GM12873 (cell line): ENCODE results near the gene PAPSS2.

Source experiments
- TF ChIP-seq, protein P1 (sequence below): IDR thresholded peaks from 2 replicates; pipeline ENCODE4 v1.5.1; 2012; ENCODE audit warnings: low read depth, mild to moderate bottlenecking, moderate library complexity, low read length, control low read depth; ENCODE audit not compliant: insufficient read depth; ENCODE audit errors: missing control alignments

The PAPSS2 gene

DNA sequence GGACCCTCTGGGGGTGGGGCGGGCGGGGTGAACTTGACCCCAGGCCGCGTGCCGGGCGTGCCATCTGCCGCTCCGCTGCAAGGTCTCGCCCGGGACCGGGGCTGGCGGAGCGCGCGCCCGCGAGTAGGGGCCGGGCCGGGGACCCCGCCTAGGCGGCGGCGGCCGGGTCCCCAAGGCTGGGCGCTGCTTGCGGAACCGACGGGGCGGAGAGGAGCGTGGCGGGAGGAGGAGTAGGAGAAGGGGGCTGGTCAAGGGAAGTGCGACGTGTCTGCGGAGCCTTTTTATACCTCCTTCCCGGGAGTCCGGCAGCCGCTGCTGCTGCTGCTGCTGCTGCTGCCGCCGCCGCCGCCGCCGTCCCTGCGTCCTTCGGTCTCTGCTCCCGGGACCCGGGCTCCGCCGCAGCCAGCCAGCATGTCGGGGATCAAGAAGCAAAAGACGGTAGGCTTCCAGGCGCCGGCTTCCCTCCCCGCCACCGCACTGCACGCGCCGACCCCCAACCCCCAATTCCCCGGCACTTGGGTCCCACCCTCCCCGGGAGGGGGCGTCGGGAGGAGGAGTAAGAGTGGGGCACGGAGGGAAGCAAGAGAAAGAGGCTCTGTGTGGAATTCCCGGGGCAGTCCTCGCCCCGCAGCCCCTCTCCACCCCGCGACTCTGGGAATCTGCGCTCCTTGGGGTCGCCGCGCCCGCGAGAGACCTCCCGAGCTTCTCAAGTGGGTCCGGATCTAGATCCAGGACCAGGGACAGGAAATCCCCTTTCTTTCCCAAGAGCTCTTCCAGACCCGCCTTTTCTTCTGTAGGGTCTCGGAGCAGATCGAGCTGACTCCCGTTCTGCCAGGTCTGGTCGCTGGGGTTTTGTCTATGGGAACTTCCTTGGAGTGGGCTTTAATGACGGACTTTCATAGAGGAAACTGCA lies at the start of gene PAPSS2:
PAPSS2 (plus strand) TSS at position 308 of the 913 bp plus-strand sequence; CDS start at position 412, 104 bp downstream.
- TF ChIP-seq, protein P1, sequence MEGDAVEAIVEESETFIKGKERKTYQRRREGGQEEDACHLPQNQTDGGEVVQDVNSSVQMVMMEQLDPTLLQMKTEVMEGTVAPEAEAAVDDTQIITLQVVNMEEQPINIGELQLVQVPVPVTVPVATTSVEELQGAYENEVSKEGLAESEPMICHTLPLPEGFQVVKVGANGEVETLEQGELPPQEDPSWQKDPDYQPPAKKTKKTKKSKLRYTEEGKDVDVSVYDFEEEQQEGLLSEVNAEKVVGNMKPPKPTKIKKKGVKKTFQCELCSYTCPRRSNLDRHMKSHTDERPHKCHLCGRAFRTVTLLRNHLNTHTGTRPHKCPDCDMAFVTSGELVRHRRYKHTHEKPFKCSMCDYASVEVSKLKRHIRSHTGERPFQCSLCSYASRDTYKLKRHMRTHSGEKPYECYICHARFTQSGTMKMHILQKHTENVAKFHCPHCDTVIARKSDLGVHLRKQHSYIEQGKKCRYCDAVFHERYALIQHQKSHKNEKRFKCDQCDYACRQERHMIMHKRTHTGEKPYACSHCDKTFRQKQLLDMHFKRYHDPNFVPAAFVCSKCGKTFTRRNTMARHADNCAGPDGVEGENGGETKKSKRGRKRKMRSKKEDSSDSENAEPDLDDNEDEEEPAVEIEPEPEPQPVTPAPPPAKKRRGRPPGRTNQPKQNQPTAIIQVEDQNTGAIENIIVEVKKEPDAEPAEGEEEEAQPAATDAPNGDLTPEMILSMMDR, result no peak

DNA sequence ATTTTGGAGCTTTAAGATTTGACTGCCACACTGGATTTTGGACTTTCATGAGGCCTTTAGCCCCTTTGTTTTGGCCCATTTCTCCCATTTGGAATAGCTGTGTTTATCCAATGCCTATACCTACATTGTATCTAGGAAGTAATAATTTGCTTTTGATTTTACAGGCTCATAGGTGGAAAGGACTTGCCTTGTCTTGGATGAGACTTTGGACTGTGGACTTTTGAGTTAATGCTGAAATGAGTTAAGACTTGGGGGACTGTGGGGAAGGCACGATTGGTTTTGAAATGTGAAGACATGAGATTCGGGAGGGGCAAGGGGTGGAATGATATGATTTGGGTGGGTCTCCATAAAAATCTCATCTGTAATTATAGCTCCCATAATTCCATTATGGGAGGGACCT lies 47.6 kb upstream of the PAPSS2 start:
- TF ChIP-seq, protein P1, result no peak

DNA sequence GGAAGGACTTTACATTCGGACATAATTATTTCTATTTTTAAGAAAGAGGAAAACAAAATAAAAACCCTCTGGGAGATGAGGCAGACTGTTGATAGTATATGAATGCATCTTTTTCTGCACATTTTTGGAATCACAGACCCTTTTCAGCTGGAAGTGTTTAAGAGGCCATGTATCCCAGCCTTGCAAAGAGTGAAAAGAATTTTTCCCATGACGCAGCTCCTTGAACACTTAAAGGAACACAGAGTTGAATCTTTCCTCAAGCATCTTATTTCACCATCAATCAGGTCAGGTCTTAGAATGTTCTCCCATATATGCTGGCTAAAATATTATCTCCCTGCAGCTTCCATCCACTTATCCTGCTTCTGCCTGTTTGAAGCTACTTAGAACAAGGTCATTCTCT lies 45.9 kb upstream of the PAPSS2 start:
- TF ChIP-seq, protein P1, result no peak

DNA sequence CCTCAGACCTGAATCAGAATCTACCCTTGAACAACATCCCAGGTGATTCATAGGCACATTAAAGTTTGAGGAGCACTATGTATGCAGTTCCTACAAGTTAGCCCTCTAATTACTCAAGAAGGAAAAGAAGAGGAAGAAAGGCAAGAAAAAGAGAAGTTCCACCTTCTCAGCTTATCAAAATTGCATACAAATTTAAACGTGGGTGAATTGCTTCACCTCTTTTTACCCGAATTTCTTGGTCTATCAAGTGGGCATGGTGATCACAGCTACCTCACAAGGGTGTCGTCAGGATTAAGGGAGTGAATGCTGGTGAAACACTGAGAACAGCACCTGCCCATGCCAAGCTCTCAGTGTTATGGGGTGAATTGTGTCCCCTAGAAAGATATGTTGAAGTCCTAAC lies 43.8 kb upstream of the PAPSS2 start:
- TF ChIP-seq, protein P1, result no peak

DNA sequence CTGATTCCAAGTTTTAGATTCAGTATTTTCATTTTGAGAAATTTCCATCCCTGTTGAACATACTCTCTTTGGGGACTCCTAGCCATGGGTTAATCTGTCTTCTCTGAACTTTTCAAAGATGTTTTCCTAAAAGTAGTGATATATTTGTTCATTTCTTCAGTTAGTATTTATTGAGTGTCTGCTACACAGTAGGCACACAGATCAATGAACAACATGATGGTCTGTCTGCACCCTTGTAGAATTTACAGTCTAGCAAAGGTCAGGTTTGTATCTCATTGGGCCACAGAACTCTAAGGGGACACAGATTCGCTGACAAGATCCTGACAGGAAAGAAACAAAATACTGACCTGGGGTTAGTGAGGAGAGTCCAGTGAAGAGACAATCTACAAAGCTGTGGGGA lies 42.2 kb upstream of the PAPSS2 start:
- TF ChIP-seq, protein P1, result no peak

DNA sequence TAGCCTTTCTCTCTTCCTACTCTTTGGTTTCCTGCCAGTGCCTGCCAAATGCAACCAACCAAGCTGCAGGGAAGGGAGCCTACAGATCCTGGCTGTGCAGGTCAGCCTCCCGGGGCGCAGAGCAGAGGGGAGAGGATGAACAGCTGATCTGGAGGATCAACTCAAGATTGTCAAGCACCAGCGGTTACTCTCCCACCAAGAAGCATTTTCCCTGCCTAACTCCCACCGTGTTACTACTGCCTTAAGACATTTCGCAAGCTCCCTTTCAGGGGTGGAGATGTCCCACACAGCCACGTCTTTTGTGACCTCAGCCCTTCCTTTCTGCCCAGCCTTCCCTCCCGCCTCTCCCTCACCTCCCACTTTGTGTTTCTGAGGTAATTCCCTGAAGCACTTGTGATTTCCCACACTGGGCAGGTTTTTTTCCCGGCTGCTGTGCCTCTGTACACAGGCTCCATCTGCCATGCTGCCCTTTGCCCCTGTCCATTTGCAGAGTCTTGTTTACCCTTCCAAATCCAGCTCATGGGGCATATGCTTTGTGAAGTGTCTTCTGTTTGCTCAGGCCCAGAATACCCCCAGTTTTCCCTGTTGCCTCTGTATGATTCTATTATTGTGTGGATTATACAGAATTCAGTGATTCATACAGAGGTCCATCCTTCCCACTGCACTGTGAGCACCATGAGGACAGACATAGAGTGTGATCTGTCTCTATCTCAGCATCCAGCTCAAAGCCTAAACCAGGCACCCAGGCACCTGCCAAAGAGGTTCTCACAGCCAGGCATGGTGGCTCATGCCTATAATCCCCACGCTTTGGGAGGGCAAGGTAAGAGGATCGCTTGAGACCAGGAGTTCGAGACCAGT lies 40.9 kb upstream of the PAPSS2 start:
- TF ChIP-seq, protein P1, result no peak

DNA sequence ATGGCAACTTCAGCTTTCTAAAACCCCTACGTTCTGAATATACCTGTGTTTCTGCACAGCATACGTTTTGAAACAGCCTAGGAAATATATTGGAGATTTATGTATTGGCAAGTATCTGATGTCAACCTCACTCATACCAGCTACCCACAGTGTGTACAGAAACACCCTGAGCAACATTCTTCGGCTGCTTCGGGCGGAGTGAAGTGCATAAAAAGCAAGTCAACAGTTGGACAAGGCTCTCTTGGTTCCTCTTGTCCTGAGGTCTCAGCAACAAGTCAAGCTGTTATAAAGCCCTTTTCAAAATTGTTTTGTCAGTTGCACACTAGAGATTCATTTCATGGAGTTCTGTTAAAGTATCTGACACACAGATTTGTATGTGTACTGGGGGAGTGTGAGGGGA lies 40.0 kb upstream of the PAPSS2 start:
- TF ChIP-seq, protein P1, result no peak
